Measurements from ENCODE around the gene LAMA2. TPM values are rescaled to one million over a fixed set of nuclear protein-coding genes. Genes with fewer than 3 reads are reported as not detected.

LAMA2 gene
- polyA plus RNA-seq, 1 of the 3 experiments (the other 2 are of a cell fraction): 0.92 TPM

GRCh38 chr6:129314575-129314974 lies 431.6 kb downstream of the LAMA2 start:
- H4K20me1 ChIP-seq (ENCODE audit: insufficient read depth): no peaks in the 10 kb centered on the region
- no peak overlapping the region for H2AFZ ChIP-seq (ENCODE audit: low read depth)
- H3K9ac ChIP-seq: no peak overlapping the region
- WGBS (ENCODE audit: low lambda C conversion rate): 58% methylated on average over 9 of the region's 9 CpGs
- H3K9me3 ChIP-seq: no peaks in the 10 kb centered on the region
- ChIA-PET CTCF (no interaction called here), POLR2A (no interaction called here)
- no peaks in the 10 kb centered on the region for H3K36me3 ChIP-seq (replicated peaks in 1 of 2; ENCODE audit: control insufficient read depth in 1 of 2, insufficient read depth in 2 of 2, low read length in 1 of 2)
- no peak overlapping the region for H3K4me3 ChIP-seq (ENCODE audit: low read depth in 2 of 2, low read length in 1 of 2)
- H3K27ac ChIP-seq (ENCODE audit: low read depth in 2 of 2, low read length in 1 of 2): no peak overlapping the region
- no peaks in the 10 kb centered on the region; the same call in 1 of the 2 replicates for H3K27me3 ChIP-seq (ENCODE audit: insufficient read depth)
- no peaks in the 10 kb centered on the region for H3F3A ChIP-seq (replicated peaks; ENCODE audit: insufficient read depth)
- TF ChIP-seq RFX5 (IDR thresholded peaks at IDR 0.05; ENCODE audit: low read length) (no peak), JUND (IDR thresholded peaks at IDR 0.05) (no peak), TCF12 (IDR thresholded peaks at IDR 0.05) (no peak), USF1 (IDR thresholded peaks at IDR 0.05; ENCODE audit: borderline replicate concordance, low read depth) (no peak), CHD2 (IDR thresholded peaks at IDR 0.05; ENCODE audit: low read length, partially characterized antibody) (no peak), NFIC (IDR thresholded peaks at IDR 0.05; ENCODE audit: borderline replicate concordance) (no peak), PBX3 (IDR thresholded peaks at IDR 0.05) (no peak), RAD21 (IDR thresholded peaks at IDR 0.05; ENCODE audit: low read length) (no peak), TEAD4 (IDR thresholded peaks at IDR 0.05; ENCODE audit: borderline replicate concordance, insufficient read depth) (no peak), SMC3 (IDR thresholded peaks at IDR 0.05; ENCODE audit: low read depth, low read length) (no peak), USF2 (IDR thresholded peaks at IDR 0.05; ENCODE audit: borderline replicate concordance, low read depth, low read length) (no peak), MXI1 (IDR thresholded peaks at IDR 0.05; ENCODE audit: low read depth, low read length) (no peak), POLR2AphosphoS5 (IDR thresholded peaks at IDR 0.05; ENCODE audit: low read depth, low read length) (no peak), FOXJ3 (CRISPR knock-in tag; IDR thresholded peaks at IDR 0.05) (no peak), FOXM1 (IDR thresholded peaks at IDR 0.05; ENCODE audit: low read depth) (no peak), YY1 (IDR thresholded peaks at IDR 0.05; ENCODE audit: low read depth) (no peak), GATA2 (CRISPR knock-in tag; IDR thresholded peaks at IDR 0.05) (no peak)
- TF ChIP-seq, protein P1, sequence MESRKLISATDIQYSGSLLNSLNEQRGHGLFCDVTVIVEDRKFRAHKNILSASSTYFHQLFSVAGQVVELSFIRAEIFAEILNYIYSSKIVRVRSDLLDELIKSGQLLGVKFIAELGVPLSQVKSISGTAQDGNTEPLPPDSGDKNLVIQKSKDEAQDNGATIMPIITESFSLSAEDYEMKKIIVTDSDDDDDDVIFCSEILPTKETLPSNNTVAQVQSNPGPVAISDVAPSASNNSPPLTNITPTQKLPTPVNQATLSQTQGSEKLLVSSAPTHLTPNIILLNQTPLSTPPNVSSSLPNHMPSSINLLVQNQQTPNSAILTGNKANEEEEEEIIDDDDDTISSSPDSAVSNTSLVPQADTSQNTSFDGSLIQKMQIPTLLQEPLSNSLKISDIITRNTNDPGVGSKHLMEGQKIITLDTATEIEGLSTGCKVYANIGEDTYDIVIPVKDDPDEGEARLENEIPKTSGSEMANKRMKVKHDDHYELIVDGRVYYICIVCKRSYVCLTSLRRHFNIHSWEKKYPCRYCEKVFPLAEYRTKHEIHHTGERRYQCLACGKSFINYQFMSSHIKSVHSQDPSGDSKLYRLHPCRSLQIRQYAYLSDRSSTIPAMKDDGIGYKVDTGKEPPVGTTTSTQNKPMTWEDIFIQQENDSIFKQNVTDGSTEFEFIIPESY (IDR thresholded peaks at IDR 0.05; ENCODE audit: borderline replicate concordance, low read depth): no peak
- H3K79me2 ChIP-seq (ENCODE audit: insufficient read depth): no peaks in the 10 kb centered on the region
- no peaks in the 10 kb centered on the region for H3K9me2 ChIP-seq
- no peaks in the 10 kb centered on the region; a peak in 1 of 4 replicates for H3K4me1 ChIP-seq (ENCODE audit: control insufficient read depth in 1 of 2, insufficient read depth in 2 of 2, low read depth in 1 of 2, low read length in 1 of 2)
- DNase-seq: no peak
- H3K4me2 ChIP-seq: no peak overlapping the region

Data from SK-N-SH (cell line).